Activated T-helper 1 cell treated with Interleukin-2 at 50 U/mL for 16 hours (primary cell): ENCODE data around the gene MYL6.
"Not testable (repeated sequence)": the region's sequence is repeated elsewhere in the genome, so short reads cannot be mapped to it uniquely, and the experiment has no call there.

ENCODE experiments used
- DNase-seq: peaks from one replicate; pipeline ENCODE4 v3.0.0-alpha.2; 2020; ENCODE audit warnings: low read depth

MYL6 gene

DNA sequence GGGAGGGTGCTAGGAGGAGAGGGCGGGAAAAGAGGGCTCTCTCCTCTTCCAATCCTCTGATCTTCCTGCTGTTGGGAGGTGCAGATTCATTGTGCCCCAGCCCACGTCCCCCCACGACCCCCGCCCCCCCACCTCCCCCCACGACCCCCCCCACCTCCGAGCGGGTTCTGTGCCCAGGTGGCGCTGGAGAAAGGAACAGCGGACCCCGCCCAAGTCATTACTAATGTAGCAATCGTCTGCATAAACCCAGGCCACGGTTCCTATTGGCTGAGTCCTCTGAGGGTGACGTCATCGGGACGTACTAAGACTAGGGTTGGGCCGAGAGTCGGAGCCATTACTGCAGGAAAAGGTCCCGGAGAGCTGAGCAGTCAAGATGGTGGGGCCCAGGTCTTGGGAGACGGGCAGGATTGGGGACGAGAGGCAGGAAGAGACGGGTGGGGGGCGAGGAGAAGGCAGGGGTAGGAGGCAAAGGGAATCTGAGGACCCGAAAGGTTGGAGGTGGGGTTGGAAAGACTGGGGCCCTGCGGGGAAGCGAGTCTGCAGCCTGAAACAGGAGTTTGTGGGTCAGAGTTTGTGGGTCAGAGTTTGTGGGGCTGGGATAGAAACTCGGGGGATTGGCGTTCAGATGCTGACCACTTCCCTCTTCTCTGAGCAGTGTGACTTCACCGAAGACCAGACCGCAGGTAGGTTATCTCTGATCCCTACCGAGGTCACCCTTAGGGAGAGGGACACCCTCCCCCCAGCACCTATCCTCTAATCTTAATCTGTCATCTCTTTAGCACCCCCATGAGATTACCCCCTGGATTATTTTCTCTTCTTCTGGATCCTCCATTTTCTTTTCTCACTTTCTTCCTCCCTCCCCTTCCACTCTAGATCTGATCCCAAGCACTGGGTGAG lies at the start of gene MYL6:
TSS of gene MYL6 (plus strand) at position 331 of the 897 bp plus-strand sequence. CDS start at position 374, 43 bp downstream.
- peak; percentile 82 for DNase-seq

DNA sequence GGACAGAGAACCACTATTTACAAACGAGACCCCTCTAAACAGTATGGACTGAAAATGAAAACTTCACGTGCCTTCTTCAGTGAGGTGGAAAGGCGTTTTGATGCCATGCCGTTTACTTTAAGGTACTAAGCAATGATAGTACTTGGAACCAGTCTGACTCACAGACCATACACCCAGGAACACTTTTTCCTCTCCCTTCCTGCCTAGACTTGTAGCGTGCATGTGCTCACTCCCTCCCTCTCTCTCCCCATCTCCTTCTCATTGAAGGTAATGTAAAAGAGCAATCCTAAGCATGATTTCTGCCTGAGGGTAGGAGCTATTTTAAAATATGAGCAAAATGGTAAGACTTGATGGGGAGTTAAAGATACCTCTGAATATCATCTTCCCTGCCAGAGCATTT lies 47.6 kb upstream of the MYL6 start:
- no peak for DNase-seq

DNA sequence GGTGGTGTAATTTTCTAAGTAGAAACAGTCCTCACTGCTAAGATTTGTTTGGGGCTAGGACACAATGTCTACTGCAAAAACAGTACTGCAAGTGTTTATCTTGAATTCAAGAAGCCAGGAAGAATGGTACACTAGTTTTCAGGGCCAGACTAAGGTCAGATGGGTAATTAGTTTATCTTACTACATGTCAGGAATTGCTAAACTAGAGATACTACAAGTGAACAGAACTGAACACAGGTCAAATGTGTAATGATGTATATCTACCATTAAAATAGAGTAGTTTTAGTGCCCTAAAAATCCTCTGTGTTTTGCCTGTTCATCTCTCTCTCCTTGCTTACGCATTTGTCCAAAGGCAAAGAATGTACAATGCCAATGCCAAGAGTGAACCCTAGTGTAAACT lies 44.1 kb upstream of the MYL6 start:
- no peak for DNase-seq

DNA sequence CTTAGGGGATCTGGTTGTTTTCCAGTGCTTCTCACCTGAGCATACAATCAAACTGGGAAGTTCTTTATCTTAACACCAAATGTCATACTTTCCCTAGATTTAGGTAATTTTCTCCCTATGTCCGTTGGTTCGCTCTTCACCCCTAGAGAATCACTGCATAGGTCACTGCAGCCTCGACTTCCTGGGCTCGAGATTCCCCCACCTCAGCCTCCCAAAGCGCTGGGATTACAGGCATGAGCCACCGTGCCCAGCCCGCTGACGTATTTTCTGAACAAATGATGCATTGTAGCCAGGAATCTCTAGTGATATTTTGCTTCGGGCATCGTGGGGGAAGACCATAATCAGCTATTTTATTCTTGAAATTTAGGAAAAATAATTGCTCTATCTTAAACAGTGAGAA lies 42.8 kb upstream of the MYL6 start:
- DNase-seq: no peak

DNA sequence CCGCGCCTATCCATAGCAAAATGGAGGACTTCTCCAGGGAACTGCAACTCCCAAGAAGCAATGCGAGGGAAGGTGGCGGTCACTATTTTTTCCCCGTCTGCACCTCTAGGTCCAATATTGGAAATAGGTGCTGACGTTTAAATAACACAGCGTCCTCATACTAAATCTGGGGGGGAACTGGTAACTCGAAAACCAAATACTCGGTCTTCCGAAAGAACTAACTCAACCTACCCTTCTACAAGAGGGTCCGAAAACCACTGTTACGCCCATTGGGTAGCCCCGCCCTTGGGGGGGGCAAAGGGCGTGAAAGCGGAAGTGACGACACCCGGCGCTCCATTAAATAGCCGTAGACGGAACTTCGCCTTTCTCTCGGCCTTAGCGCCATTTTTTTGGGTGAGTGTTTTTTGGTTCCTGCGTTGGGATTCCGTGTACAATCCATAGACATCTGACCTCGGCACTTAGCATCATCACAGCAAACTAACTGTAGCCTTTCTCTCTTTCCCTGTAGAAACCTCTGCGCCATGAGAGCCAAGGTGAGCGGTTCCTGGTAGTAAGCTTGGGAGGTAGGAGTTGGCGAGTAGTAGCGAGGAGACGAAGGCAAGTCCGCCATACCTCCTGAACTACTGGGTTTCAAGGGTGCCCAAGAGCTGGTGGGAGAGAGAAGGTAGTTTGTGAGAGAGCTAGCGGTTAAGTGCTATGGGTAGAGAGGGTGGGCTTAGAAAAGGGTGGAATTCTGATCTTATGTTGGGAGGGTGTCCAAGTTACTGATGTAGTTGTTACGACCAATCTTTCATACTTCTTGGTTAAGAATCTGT lies 41.7 kb upstream of the MYL6 start, which contains the start of gene RPL41:
TSS of gene RPL41 (plus strand) at position 367 of the 815 bp plus-strand sequence.
- DNase-seq: peak; percentile 86

DNA sequence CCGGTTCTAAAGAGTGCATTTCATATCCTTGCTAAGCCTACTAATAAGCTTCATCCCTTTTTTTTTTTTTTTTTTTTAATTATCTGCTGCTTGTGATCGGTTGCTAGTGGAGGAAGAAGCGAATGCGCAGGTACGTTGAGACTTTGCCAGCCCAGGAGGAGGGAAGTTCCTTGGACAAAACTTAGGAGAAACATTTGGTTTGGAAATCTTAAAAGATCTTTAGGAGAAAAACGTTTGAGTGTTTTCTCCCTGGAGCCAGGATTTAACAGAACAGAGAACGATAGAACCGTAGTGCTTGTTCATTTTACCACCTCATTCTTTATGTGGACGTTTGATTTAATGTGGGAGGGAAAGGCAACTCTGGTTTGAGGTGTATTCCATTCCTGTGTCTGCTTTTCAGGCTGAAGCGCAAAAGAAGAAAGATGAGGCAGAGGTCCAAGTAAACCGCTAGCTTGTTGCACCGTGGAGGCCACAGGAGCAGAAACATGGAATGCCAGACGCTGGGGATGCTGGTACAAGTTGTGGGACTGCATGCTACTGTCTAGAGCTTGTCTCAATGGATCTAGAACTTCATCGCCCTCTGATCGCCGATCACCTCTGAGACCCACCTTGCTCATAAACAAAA lies 41.0 kb upstream of the MYL6 start:
- not testable (repeated sequence) for DNase-seq

DNA sequence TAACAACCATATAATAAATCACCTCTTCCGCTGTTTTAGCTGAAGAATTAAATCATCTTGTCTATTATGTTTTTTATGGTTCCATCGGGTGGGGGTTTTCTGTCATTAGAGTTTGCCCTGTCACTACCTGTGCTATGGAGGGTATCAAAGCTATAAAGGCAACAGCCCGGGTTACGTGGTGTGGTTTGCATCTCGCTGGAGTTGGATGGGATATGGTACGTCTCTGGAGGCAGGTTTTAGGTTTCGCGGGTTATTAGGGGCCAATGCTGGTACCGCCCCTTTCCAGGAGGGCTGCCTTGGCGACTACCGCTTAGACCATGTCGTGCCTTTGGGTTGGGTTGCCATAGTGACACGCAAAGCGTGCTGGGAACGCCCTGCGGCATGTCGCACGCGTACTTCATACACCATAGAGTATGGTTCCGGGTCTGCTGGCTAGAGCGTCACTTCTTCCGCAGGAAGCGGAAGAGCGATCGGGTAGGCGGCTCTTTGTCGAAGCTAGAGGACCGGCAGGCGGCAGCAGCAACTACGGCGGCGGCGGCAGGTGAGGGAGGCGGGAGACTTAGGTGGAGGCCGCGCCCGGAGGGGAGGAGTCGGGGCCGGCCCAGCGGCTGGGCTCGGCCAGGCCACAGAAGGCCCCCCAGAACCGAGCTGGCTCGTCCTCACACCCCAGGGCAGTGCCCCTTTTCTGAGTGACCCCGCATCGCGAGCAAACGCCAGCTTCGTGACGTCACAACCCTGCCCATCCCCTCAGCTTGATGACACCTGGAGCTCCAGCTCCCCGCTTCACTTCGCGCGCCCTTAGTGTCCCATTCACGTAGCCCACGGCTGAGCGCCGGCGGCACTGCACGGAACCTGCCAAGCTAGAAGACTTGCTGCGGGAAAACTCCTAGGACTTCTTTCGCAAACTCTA lies 40.1 kb upstream of the MYL6 start, which contains the start of gene ZC3H10:
TSS of gene ZC3H10 (plus strand) at position 489 of the 910 bp plus-strand sequence. CDS start 2,297 bp downstream, outside the sequence.
- peak; percentile 93 for DNase-seq

DNA sequence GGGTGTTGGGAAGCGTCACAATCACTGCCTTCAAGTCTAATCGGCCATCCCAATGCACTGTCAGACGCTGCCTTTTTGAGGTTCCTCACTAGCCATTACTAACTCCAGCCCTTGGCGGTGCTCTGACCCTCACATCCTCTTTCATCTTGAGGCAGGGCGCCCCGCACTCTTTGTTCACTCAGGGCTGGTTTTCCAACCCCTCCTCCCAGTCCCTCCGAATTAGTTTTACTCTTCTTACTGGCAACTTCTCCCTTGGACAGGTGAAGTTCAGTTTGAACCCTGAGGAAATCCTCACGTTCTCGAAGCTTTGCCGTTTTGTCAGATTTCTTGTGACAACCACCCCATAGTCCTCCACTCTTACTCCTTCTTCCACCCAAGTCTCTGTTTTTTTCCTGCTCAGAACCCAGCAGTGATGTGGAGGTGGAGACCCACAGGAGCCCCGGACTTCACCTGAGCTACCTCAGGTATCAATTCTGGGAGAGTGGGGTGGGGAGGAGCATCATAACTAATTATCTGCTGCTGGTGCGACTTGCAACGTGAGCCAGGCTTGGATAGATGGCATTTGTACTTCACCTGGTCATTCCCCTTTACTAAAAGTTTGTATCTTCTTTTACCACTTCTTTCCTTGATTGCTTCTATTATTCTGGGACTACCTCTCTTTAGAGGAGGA lies 39.3 kb upstream of the MYL6 start:
- no peak for DNase-seq

DNA sequence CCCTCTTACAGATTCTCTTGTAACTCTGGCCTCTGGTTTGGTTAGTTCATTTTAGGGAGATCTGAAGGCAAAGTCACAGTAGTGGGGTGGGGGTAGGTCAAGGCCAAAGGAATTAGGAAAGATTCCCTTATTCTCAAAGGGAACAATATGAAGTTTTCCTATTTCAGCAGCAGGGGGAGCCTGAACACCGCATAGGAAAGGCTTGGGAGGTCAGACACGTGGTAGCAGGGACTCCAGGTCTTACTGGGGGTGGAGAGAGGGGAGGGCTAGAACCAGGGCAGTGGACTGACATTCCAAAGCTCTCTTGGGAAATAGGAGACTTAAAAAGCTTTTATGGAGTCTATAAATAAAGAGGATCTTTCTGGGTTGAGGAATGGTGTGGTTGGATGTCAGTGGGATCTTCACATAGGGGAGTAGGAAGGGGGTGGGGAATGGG lies 38.8 kb upstream of the MYL6 start:
- peak; percentile 36 for DNase-seq

DNA sequence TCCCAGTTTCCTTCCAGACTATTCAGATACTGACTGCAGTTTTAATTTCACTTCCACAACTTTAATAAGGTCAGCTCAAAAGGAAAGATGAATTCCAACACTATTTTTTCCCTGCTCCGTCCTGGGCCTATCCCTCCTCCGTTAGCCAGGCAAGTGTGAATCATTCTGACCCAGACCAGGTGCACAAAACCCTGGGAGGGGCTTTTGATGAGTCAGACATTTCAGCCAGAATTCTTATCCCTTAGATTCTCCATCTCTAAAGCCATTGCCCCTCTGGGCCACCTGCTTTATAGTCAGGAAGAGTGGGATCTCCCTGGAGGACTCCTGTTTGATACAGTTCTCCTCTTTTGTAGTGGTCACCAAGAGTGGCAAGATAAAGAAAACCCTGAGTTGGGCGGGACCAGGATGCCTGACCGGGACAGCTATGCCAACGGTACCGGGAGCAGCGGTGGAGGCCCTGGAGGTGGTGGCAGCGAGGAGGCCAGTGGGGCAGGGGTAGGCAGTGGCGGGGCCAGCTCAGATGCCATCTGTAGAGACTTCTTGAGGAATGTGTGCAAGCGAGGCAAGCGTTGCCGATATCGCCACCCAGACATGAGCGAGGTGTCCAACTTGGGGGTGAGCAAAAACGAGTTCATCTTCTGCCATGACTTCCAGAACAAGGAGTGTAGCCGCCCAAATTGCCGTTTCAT lies 37.9 kb upstream of the MYL6 start:
- no peak for DNase-seq

DNA sequence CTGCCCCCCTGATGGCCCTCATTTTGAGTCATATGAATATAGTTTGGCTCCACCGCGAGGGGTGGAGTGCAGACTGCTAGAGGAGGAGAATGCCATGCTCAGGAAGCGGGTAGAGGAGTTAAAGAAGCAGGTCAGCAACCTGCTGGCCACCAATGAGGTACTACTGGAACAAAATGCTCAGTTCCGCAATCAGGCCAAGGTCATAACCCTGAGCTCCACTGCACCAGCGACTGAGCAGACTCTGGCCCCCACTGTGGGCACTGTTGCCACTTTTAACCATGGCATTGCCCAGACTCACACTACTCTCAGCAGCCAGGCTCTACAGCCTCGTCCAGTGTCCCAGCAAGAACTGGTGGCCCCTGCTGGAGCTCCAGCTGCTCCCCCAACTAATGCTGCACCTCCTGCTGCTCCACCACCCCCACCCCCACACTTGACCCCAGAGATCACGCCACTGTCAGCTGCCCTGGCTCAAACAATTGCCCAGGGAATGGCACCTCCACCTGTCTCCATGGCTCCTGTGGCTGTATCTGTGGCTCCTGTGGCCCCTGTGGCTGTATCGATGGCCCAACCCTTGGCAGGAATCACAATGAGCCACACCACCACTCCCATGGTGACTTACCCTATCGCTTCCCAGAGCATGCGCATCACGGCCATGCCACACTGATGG lies 36.8 kb upstream of the MYL6 start:
- no peak for DNase-seq

DNA sequence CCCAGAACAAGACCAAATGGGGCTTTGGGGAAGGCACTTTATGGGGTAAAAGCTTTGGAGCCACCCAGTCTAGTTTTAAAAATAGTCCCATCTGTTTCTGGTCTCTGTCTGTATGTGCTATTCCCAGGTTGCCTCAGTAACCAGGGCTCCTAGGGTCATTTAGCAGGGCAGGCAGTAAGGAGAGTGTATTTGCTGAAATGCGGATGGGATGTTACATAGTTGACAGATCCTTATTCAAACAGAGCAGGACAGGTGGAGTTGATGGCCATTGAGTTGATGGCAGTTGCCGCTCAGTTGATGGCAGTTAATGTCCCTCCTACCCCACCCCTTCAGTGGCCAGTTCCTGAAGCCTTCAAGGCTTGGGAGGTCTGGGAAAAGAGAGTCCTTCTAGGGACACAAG lies 35.5 kb upstream of the MYL6 start:
- DNase-seq: no peak

DNA sequence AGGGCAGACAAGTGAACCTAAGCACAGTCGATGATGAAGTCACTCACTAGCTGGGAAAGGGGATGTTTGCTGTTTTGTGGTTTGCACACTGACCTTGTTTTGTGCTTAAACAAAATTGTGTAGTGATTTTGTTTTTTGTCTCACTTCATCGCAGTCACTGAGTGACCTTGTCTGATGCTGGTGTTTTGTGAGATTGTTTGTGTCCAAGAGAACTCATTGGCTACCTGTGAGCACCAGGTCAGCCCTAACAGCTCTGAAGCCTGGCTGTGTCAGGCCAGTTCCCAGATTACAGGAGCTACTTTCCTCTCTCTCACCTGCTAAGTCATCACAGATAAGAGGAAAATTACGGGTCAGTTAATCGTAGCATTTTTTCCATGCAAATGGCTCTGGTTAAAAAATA lies 34.0 kb upstream of the MYL6 start:
- DNase-seq: no peak

DNA sequence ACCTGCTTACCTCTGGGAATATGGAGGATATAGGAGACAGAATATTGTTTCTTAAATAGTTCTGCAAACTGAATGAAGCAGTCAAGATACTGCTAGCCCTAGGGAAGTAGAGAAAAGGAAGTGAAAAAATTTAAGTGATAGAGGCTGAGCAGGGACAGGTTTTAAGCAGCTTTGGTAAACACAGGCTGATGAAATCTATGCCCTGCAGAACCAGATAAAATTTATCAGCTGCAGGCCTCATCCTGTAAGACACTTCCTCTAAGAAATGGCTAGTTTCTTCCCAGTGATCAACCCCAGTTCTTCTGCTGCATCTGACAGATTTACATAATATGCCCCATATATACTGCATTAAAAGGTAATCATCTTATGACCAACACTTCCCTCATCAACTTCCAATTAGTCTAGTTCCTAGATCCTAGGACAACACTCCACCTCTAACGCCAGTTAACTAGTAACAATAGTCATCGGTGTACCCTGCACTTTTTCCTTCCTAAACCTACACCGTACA lies 31.4 kb upstream of the MYL6 start:
- DNase-seq: no peak

DNA sequence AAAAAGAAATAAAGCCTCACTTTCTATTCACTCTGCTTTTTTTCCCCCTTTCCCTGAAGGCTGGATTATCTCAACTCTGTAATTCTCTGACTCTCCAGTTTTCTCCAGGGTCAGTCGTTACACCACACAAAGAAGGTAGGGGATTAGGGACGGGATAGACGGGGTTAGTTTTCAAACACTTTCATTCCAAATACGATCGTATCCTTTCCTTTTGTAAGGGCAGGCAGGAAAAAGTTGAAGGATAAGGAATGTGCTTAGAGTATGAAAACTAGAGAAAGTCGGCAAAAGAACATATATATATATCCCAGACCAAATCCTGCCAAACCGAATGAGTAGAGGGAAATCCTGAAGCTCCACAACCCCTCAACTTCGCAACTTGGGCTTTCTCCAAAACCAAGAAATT lies 30.7 kb upstream of the MYL6 start:
- DNase-seq: no peak

DNA sequence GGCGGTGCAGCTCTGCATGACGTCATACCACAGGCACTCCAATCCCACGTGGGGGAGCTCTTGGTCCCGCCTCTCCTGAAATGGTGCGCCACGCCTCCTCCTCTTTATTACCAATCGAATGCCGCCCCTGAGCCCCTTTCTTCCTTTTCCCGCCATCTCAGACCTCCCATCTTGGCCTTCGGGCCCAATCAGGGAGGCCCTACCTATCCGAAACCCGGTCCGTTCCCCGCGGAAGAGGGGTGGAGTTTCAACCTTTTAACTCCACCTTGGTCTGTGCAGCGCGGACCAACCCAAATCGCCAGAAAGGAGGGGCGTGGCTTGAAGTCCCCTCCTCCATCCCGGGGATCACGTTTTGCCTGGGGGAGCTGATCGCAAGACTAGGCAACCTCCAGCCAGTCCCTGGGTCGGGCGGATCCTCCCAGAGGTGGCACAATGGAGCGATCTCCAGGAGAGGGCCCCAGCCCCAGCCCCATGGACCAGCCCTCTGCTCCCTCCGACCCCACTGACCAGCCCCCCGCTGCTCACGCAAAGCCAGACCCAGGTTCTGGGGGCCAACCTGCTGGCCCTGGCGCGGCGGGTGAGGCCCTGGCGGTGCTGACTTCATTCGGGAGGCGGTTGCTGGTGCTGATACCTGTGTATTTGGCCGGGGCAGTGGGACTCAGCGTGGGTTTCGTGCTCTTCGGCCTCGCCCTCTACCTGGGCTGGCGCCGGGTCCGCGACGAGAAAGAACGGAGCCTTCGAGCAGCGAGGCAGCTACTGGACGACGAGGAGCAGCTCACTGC lies 30.1 kb upstream of the MYL6 start, which contains the start of gene ESYT1:
TSS of gene ESYT1 (plus strand) at position 380 of the 782 bp plus-strand sequence. CDS start at position 433, 53 bp downstream.
- peak; percentile 95 for DNase-seq

DNA sequence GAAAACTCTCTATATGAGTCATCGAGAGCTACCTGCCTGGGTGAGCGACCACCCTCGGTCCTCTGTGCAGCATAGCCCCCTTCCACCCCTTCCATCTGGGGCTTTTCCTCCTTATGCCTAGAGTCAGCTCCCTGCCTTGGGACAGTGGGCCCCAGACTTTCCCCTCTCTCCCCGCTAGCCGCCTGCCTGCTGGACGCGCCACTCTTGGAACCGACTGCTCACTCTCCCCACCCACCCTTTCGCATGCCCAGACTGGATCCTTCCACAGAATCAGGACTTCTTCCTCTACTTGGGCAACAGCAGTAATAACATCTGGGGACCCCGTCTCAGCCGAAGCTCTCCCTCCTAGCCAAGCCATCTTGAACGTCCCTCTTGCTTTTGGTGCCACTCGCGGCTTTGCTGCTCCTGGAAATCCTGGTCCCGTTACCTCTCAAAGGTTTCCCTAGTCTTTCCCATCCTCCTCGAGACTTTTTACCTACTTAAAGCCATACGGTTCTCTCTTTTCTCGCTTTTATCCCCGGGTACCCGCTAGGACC lies 29.4 kb upstream of the MYL6 start:
- no peak for DNase-seq
